HCT116 (cell line): Measurements from ENCODE around the gene MYO16. TPM values are rescaled to one million over a fixed set of nuclear protein-coding genes. Genes with fewer than 3 reads are reported as not detected.

Source experiments
- ATAC-seq: fragments of 200-7000 bp; cut with Tn5 transposase; 2 replicates; pipeline ENCODE4 v1.9.1; 2020; ENCODE audit warnings: mild to moderate bottlenecking, moderate library complexity
- BruUV-seq: library from RNA; stranded (reverse); fragments of 400-500 nt; replicated peaks from 2 replicates; lab custom pipeline; 2021; lab: Mats Ljungman, UMichigan
- CTCF ChIA-PET: fragments of 300-600 bp; sonication (Branson Sonifier 250); formaldehyde crosslinking; loops from one replicate; lab custom pipeline; 2021; ENCODE audit warnings: antibody characterized with exemption; lab: Charles Lee
- POLR2A ChIA-PET: fragments of 300-600, 350-600 bp; sonication (Branson Sonifier 250); formaldehyde crosslinking; loops from one replicate; lab custom pipeline; 2021; ENCODE audit warnings: antibody characterized with exemption; lab: Charles Lee
- RAD21 ChIA-PET, 2 experiments: fragments of 300-600 bp; sonication (Branson Sonifier 250); formaldehyde crosslinking; loops; one replicate each; lab custom pipeline; 2023; ENCODE audit warnings: low total read pairs in 2 of 2; ENCODE audit not compliant: uncharacterized antibody in 2 of 2, unreplicated experiment in 2 of 2, low non-redundant PET in 1 of 2; lab: Charles Lee
- DNase-seq: peaks from one replicate; pipeline ENCODE4 v3.0.0-alpha.2; 2010; ENCODE audit warnings: low read depth, low spot score
- H2AFZ ChIP-seq: fragments of 200-600 bp; shearing (Covaris generic), sonication (generic); 2 replicates; pipeline ENCODE4 v1.6.1; 2017; ENCODE audit warnings: low read depth, mixed run types, mixed read lengths, antibody characterized with exemption, low read length; ENCODE audit not compliant: poor library complexity, severe bottlenecking
- H3K27ac ChIP-seq: 2 replicates; pipeline ENCODE4 v1.5.1; 2012; ENCODE audit warnings: low read depth, low read length
- H3K27me3 ChIP-seq: fragments of 200-600 bp; sonication (generic); 2 replicates; pipeline ENCODE4 v1.6.1; 2016; ENCODE audit warnings: mixed run types, low read length, mixed read lengths; ENCODE audit not compliant: insufficient read depth
- H3K36me3 ChIP-seq, 2 experiments: fragments of 200-500 bp in 1 of 2; fragments of 200-600 bp in 1 of 2; sonication (Bioruptor generic) in 1 of 2; sonication (generic) in 1 of 2; 2 replicates each; pipeline versions ENCODE4 v1.5.1 to v1.6.1; 2014 to 2016; ENCODE audit warnings: low read length in 2 of 2, inconsistent platforms in 1 of 2, mixed read lengths in 1 of 2, mixed run types in 1 of 2; ENCODE audit not compliant: insufficient read depth in 2 of 2, control insufficient read depth in 1 of 2
- H3K4me1 ChIP-seq, 2 experiments: fragments of 200-600 bp in 1 of 2; sonication (generic) in 1 of 2; 2 replicates each; pipeline versions ENCODE4 v1.5.1 to v1.6.1; 2012 to 2017; ENCODE audit warnings: low read length in 2 of 2, inconsistent platforms in 1 of 2, mild to moderate bottlenecking in 1 of 2, mixed read lengths in 1 of 2, mixed run types in 1 of 2, moderate library complexity in 1 of 2; ENCODE audit not compliant: insufficient read depth in 2 of 2, control insufficient read depth in 1 of 2
- H3K4me2 ChIP-seq: fragments of 200-600 bp; sonication (generic); 2 replicates; pipeline ENCODE4 v1.6.1; 2017; ENCODE audit warnings: mixed run types, low read length, mixed read lengths
- H3K4me3 ChIP-seq, 2 experiments: fragments of 200-600 bp in 1 of 2; sonication (generic) in 1 of 2; replicated peaks in 1 of 2; 2 replicates each; pipeline ENCODE4 v1.5.1; 2011 to 2016; ENCODE audit warnings: low read length in 2 of 2, control low read depth in 1 of 2, low read depth in 1 of 2, mild to moderate bottlenecking in 1 of 2, mixed read lengths in 1 of 2, mixed run types in 1 of 2
- H3K79me2 ChIP-seq: fragments of 200-600 bp; sonication (generic); 2 replicates; pipeline ENCODE4 v1.6.1; 2017; ENCODE audit warnings: mild to moderate bottlenecking, mixed run types, low read length, moderate library complexity, mixed read lengths; ENCODE audit not compliant: insufficient read depth
- H3K9ac ChIP-seq: fragments of 200-600 bp; sonication (generic); 2 replicates; pipeline ENCODE4 v1.6.1; 2016; ENCODE audit warnings: low read length, mixed read lengths
- H3K9me2 ChIP-seq: fragments of 200-600 bp; sonication (generic), shearing (Covaris generic); 2 replicates; pipeline ENCODE4 v1.6.1; 2017; ENCODE audit warnings: mixed run types, mild to moderate bottlenecking, moderate library complexity; ENCODE audit not compliant: insufficient read depth
- H3K9me3 ChIP-seq, 2 experiments: fragments of 200-500 bp in 1 of 2; fragments of 200-600 bp in 1 of 2; sonication (Bioruptor generic) in 1 of 2; sonication (generic) in 1 of 2; 2 replicates each; pipeline ENCODE4 v1.6.1; 2014 to 2017; ENCODE audit warnings: low read length in 2 of 2, mixed read lengths in 2 of 2, inconsistent platforms in 1 of 2, low read depth in 1 of 2, mild to moderate bottlenecking in 1 of 2, mixed run types in 1 of 2, moderate library complexity in 1 of 2; ENCODE audit not compliant: control insufficient read depth in 1 of 2, insufficient read depth in 1 of 2
- H4K20me1 ChIP-seq: fragments of 200-600 bp; sonication (generic), shearing (Covaris generic); 2 replicates; pipeline ENCODE4 v1.6.1; 2017; ENCODE audit warnings: mixed run types, mild to moderate bottlenecking, moderate library complexity; ENCODE audit not compliant: insufficient read depth
- ATF3 ChIP-seq: IDR thresholded peaks from 2 replicates; pipeline ENCODE4 v1.6.1; 2012
- CBX3 ChIP-seq: IDR thresholded peaks from 2 replicates; pipeline ENCODE4 v1.6.1; 2012; ENCODE audit warnings: low read depth
- CEBPB ChIP-seq: IDR thresholded peaks from 2 replicates; pipeline ENCODE4 v1.6.1; 2012; ENCODE audit warnings: low read depth
- CTCF ChIP-seq, 3 experiments: fragments of 200-600 bp in 1 of 3; sonication (generic) in 1 of 3; IDR thresholded peaks in 2 of 3; conservative IDR thresholded peaks in 1 of 3; 2 replicates each; pipeline ENCODE4 v1.5.1; 2012 to 2017; ENCODE audit warnings: low read depth in 2 of 3, low read length in 2 of 3, antibody characterized with exemption in 1 of 3, borderline replicate concordance in 1 of 3, control low read depth in 1 of 3, mild to moderate bottlenecking in 1 of 3, mixed read lengths in 1 of 3, mixed run types in 1 of 3, moderate library complexity in 1 of 3; ENCODE audit not compliant: insufficient read depth in 1 of 3
- EGR1 ChIP-seq: IDR thresholded peaks from 2 replicates; pipeline ENCODE4 v1.6.1; 2012; ENCODE audit warnings: low read depth
- ELF1 ChIP-seq: IDR thresholded peaks from 2 replicates; pipeline ENCODE4 v1.6.1; 2012; ENCODE audit warnings: low read depth, borderline replicate concordance
- EZH2phosphoT487 ChIP-seq: fragments of 200-600 bp; IDR thresholded peaks from 2 replicates; pipeline ENCODE4 v1.6.1; 2018; ENCODE audit warnings: antibody characterized with exemption, borderline replicate concordance
- JUND ChIP-seq: IDR thresholded peaks from 2 replicates; pipeline ENCODE4 v1.6.1; 2012
- POLR2A ChIP-seq: IDR thresholded peaks from 2 replicates; pipeline ENCODE4 v1.7.0; 2011; ENCODE audit warnings: borderline replicate concordance; ENCODE audit not compliant: insufficient read depth, insufficient read length; ENCODE audit errors: extremely low read depth
- POLR2AphosphoS5 ChIP-seq: IDR thresholded peaks from 2 replicates; pipeline ENCODE4 v1.6.1; 2011; ENCODE audit warnings: mild to moderate bottlenecking, low read depth, low read length, moderate library complexity
- SIN3A ChIP-seq: IDR thresholded peaks from 2 replicates; pipeline ENCODE4 v1.6.1; 2012; ENCODE audit warnings: low read depth
- SRF ChIP-seq: IDR thresholded peaks from 2 replicates; pipeline ENCODE4 v1.6.1; 2012; ENCODE audit warnings: low read depth
- TCF7L2 ChIP-seq: IDR thresholded peaks from 2 replicates; pipeline ENCODE4 v1.7.0; 2011; ENCODE audit warnings: borderline replicate concordance, inconsistent platforms; ENCODE audit not compliant: insufficient read depth, insufficient read length; ENCODE audit errors: extremely low read depth
- YY1 ChIP-seq: IDR thresholded peaks from 2 replicates; pipeline ENCODE4 v1.6.1; 2011; ENCODE audit warnings: low read length, low read depth, moderate library complexity, mild to moderate bottlenecking; ENCODE audit not compliant: insufficient replicate concordance; ENCODE audit errors: extremely low read depth
- ZBTB33 ChIP-seq: IDR thresholded peaks from 2 replicates; pipeline ENCODE4 v1.6.1; 2011; ENCODE audit warnings: mild to moderate bottlenecking, low read length, moderate library complexity; ENCODE audit not compliant: insufficient replicate concordance; ENCODE audit errors: extremely low read depth
- intact Hi-C: fragments of 100-400 bp; cut with micrococcal nuclease; formaldehyde crosslinking; loops from 2 replicates; pipeline ENCODE4 v1.10.0; 2022
- total RNA-seq: library from RNA; stranded (reverse); gene quantifications from one replicate; pipeline ENCODE4 v1.2.1, GENCODE V29; 2021; ENCODE audit not compliant: unreplicated experiment
- TF ChIP-seq, protein P1 (sequence below): IDR thresholded peaks from 2 replicates; pipeline ENCODE4 v1.6.1; 2012

The MYO16 gene
- total RNA-seq, 1 experiment from 2014 or later = 0.07 TPM

GRCh38 chr13:108624108-108624507 is 5.3 kb upstream of the MYO16 start:
- no peaks in the 10 kb centered on the region for H4K20me1 ChIP-seq
- H3K79me2 ChIP-seq = no peaks in the 10 kb centered on the region
- ChIA-PET CTCF (no interaction called here), RAD21 (no interaction called here)
- ATAC-seq (no peak), DNase-seq (no peak)
- H3K9me2 ChIP-seq = no peaks in the 10 kb centered on the region
- no peaks in the 10 kb centered on the region for H3K36me3 ChIP-seq
- H3K4me2 ChIP-seq = no peak overlapping the region
- BruUV-seq = no TSS peak
- H3K4me3 ChIP-seq = no peak overlapping the region
- H3K4me1 ChIP-seq = no peaks in the 10 kb centered on the region
- H3K27ac ChIP-seq = no peak overlapping the region
- intact Hi-C loops = no loop called here
- H3K27me3 ChIP-seq = peaks cover 8% of the 10 kb centered on the region
- H2AFZ ChIP-seq = no peak overlapping the region
- TF ChIP-seq SRF (no peak), JUND (no peak), ELF1 (no peak), CBX3 (no peak), CEBPB (no peak), YY1 (no peak), POLR2A (no peak), TCF7L2 (no peak), EZH2phosphoT487 (no peak), POLR2AphosphoS5 (no peak), ATF3 (no peak), ZBTB33 (no peak), CTCF (IDR thresholded peaks at IDR 0.05 in 2 of 3, conservative IDR thresholded peaks at IDR 0.05 in 1 of 3; ENCODE audit: borderline replicate concordance in 1 of 3, insufficient read depth in 1 of 3, low read depth in 2 of 3, low read length in 2 of 3) (no peak), SIN3A (no peak), EGR1 (no peak)
- TF ChIP-seq, protein P1, sequence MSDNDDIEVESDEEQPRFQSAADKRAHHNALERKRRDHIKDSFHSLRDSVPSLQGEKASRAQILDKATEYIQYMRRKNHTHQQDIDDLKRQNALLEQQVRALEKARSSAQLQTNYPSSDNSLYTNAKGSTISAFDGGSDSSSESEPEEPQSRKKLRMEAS = no peak
- TF ChIP-seq, all 23 proteins: peak for 0
- Histone ChIP-seq H3K9ac (no peak overlapping the region), H3K9me3 (no peaks in the 10 kb centered on the region)
- POLR2A ChIA-PET = no interaction called here
